HuH-7.5 (cell line): Measurements from ENCODE around the gene UBE3B.

ENCODE experiments used
- DNase-seq: peaks from one replicate; pipeline ENCODE4 v3.0.0; 2011; ENCODE audit warnings: low spot score

Gene UBE3B

DNA sequence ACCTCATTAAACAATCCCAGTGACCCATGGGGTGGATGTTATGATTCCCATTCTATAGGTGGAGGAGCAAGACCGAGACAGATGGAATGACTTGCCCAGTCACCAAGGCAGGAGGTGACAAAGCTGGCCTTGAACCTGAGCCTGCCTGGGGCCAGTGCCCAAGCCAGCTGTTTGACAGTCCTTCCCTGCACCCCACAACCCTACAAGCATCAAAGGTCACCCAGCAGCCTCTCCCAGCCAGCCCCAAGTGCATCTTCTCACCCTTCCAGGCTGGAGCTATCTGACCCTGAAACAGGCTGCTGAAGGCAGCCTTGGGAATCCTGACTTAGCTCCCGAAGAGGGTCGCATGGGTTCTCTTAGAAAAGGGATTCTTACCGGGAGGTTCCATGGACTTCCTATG lies 75.5 kb downstream of the UBE3B start:
- DNase-seq: no peak

DNA sequence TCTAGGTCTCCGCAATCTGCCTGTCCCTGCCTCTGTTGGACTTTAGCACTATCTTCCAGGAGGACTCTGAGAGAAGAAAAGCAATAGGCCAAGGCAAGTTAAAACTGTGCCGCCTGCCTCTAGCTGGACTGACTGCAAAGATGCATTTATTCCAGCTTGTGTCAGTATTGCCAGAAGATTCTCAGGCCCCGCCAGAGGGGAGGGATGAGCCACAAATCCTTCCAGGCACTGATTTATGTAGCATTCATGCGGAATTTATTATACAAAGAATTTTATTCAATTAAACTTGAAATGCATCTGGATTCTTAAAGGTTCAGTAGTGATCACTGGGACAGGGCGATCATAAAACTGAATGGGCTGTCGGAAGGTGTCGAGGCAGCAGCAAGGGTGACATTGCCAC lies 76.0 kb downstream of the UBE3B start:
- DNase-seq: no peak

DNA sequence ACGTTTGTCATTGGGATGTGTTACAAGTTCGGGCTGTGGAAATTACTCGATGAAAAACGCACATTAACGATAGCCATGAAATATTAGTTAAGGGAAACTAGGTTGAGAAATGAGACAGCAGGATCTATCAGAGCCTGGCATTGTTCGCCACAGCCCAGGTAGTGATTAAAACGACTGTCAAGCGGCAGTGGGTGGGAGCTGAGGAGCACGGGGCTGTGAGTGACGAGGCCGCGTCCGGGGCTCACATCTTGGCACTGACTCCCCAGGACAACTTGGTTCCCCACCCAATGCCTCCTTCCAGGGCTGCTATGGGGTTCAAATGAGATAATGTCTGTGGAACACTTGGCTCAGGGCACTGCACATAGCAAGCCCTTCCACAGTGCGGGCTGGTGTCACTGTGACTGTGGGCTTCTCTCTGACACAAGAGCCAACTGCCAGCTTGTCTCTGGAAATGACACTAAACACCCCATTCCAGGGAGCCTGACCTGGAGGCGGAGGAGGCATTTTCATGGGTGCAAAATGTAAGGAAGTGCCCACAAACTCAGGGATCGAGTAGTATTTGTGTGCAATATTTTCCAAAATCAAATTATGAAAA lies 76.6 kb downstream of the UBE3B start:
- DNase-seq: no peak

DNA sequence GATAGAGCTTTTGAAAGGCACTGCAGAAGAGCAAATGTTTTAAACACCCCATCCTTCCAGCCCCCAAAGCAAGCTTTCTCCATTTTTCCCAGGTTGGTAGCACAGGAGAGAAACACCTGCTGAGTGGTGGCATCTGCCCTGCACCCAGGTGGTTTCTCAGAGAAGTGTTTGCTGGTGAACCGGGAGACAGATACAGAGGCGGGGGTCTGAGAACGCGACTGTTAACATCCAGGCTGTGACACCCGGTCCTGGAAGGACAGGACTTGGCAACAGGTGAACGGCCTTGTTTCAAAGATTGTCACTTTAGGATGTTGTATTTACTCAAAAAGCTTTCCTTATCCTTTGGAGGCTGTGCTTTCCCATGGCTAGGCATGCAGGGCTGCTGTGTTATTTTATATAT lies 77.3 kb downstream of the UBE3B start:
- DNase-seq: no peak

DNA sequence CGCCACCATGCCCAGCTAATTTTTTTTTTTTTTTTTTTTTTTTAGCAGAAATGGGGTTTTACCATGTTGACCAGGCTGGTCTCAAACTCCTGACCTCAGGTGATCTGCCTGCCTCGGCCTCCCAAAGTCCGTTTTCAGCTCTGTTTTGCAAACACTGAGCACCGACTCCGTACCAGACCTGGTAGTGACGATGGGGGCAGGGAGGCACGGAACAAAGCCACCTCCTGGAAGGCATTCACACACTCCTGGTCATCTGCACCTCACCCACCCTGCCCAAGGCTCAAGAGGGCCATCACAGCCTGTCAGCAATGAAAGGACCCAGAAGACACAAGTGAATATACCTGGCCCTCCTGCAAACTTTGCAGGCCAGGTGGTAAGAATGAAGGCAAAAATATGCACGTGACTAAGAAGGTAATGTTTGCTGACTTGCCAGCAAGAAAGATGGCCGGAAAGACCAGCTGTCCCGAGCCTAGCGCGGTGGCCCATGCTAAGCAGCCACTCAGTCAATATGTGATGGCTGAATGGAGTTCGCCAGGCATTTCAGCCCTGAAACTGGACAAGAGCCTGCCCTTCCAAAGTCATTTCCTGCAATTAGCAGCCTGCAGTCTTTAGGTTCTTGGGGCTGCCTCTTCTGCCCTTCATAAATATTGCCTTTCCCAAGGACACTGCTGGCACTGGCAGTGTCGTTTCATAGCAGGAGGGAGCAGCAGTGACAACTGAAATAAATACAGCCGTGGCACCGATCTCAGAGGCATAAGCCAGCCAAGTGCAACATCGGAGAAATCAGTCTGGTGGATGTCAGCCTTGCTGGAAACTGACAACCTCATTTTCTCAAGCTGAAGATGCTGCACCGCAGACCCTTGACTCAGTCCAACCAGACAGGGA lies 78.2 kb downstream of the UBE3B start:
- no peak for DNase-seq

DNA sequence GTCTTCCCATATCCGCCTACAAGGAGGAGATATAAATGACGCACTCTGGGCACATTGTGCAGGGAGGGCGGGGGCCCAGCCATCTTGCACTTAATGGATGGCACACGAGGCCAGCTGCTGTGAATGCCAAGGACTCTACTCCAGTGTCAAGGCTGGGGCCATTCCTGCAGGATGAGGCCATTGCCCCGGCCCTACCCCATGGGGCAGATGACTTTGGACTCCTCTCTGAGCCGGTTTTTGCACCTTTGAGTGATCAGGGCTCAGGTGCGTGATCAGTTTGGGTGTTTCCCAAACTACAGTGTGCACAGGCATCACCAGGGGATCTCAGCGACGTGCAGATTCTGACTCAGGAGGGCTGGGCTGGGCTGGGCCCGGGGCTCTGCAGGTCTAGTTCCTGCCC lies 79.8 kb downstream of the UBE3B start:
- DNase-seq: no peak

DNA sequence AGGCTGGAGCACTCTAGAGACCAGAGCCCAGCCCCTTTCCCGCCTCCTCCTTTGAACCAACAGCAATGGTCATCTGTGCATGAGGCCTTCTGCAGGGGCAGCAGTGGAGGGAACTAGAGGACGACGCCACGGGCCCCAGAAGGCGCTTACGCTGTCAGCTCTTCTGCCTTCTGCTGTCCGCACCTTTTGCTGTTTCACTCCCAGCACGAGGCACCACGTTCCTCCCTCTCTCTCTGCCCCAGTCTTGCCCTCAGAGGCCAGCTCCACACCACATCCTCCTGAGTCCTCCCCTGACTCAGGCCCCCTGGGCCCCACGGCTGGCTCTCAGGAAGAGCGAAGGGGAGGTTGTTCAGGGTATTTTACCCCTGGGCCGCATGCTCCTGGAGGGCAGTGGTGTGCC lies 80.4 kb downstream of the UBE3B start:
- DNase-seq: no peak

DNA sequence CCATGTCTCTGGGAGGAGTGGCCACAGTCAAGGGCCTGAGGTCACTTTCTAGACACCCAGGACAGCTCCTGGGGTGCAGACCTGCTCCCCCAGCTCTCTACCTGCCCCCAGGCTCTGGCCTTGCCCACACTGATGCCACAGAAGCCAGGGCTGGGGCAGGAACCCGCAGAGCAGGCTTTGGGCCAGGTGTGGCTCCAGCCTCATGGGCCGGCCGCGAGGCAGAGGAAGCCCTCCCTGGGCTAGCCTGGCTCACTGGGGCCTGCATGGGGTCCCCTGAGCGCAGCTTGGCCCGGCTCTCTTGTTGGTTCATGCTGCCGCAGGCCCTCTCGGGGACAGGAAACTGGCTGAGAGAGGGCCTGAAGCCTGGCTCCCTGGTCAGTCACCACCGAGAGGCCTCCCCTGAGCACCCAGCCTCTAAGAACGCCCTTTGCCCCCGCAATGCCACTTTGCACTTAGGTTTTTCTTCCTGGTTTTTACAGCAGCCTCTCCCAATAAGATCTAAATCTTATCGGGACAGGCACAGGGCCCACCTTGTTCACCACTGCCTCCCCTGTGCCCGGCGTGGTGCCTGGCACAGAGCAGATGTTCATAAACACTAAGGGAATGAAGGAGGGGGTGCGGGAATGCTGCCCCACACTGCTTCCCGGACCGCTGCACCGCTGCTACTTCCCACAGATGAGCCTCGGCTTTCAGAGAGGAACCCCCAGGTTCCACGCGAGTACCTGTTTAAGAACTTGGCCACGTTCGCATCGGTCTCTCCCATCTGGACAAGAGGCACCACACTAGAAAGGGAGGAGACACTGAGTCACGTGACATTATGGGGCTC lies 81.2 kb downstream of the UBE3B start:
- no peak for DNase-seq

DNA sequence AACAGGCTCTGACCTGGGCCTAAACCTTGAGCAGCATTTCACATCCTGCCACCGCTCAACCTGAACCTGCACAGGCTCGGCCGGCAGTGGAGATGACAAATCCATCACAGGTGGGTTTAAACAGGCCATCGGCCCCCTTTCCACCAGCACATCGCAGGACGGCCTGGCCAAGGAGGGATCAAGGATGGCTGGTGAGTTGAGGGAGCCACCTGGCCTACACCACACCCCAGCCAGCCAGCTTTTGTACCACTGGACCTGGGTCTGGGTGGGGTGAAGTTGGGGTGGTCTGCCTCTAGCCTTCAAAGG lies 81.7 kb downstream of the UBE3B start:
- DNase-seq: no peak

DNA sequence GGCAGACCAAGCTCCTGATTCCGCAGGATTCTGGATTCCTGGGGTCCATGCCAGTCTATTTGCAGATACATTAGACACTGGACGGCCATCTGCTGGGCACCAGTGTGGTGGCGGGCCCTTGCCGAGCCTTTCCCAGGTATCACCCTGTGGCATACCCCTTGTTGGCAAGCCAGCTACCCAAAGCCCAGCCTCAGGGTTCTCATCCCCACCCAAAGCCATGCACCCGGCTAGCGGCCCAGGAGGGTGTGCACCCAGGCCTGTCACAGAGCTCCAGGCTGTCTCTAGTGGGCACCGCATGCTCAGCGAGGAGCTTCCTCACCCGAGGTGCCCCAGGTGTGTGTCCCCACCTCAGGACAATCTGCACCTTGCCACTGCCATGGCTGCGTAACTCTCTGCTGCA lies 82.2 kb downstream of the UBE3B start:
- no peak for DNase-seq

DNA sequence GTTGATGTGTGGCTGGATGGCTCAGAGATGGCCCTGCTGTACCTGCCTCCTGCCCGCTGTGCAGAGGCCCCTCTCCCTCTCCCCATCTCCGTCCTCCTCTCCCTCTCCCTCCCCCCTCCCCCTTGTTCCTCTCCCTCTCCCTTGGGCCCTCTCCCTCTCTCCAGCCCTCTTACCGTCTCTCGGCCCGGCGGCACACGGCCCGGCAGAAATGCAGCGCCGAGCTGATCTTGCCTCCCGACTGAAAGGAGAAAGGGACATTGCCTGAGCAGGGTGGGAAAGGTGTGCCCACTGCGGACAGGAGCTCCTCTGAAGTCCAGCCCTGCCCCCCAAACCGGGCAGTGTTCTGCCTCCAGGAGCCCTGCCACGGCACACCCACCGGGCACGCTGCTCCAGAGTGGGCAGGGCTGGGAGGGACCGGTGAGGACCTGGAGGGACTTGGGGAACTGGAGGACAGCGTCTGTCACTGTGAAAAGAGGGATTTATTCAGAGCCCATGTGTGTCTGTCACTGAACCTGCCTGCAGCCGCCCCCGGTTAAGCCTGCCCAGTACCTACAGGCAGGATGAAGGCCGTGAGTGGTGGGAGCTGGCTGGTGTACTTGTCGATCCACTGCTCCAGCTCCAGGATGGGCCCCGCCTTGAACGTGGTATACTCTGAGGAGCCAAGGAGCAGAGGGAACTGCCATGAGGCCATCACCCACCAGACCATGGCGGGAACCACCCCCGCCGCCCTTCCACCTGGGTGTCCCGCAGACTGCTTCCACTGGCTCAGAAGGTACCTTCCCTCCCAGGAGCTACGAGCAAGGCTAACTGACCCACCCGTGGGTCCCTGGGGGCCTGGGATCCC lies 83.7 kb downstream of the UBE3B start:
- no peak for DNase-seq

DNA sequence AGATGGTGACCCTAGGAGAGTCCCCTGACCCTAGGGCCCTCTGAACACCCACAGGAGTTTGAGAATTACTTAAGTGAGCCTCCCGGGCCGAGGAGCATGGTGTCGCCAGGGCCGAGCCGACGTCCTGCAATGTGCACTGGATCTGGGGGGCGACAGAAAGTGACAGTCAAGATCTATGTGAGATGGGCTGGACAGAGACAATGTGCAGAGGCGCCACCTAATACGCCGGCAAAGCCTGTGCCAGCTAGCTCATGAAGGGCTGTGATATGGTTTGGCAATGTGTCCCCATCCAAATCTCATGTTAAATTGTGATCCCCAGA lies 84.2 kb downstream of the UBE3B start:
- no peak for DNase-seq

DNA sequence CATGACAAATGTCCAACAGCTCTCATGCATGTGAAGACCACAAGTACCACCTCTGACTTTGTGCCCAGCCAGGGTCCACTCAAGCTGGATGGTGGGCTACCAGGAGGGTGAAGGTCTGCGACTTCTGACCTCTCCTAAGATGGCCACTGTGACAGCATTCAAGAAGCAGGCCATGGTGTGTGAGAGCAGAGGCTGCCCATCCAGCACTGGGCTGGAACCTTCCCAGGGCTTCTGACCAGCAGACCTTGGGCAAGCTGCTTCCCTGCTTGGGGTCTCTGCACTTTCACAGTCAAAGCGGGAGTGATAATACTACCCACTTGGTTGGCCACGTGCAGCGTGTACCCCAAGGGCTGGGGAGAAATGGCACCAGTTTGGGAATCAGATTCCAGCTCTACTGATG lies 85.4 kb downstream of the UBE3B start:
- DNase-seq: no peak

DNA sequence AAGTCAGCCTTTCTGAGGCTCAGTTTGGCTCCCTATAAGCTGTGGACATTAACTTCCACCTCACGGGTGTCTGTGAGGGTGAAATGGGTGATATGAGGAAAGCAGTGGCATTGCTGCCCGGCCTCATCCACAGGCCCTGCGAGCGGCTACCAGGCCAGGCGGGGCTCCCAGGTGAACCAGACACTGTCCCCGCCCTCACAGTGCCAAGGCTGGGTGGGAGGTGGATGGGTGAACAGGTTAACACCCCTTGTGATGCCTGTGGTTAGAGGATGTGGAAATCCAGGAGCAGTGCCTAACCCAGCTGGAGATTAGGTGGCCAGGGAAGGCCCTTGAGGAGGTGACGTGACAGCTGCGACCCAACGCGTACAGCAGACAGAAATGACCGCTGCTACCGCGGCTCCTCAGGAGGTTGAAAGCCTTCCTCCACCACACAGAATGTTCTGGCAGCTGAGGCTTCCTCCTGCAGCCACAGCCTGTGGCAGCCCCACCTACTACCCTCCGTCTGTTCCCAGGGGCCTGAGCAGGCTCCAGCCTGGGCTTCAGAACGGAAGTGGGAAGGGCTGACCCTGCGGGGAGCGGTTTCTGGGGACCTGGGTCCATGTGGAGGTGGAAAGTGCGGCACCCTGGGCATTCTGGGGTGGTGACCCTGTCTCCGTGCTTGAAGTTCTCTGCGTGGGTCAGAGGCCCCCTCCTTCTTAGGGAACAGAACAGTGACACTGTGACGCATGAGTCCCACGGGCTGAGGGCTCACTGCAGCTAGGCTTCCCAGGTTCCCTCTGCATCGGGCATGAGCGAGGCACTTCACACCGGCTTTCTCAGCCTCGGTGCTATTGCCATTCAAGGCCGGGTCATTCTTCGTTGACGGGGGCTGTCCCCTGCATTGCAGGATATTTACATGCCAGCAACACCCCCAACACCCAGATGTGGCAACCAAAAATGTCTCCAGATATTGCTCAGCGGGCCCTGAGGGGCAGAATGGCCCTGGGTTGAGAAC lies 86.2 kb downstream of the UBE3B start:
- DNase-seq: no peak

DNA sequence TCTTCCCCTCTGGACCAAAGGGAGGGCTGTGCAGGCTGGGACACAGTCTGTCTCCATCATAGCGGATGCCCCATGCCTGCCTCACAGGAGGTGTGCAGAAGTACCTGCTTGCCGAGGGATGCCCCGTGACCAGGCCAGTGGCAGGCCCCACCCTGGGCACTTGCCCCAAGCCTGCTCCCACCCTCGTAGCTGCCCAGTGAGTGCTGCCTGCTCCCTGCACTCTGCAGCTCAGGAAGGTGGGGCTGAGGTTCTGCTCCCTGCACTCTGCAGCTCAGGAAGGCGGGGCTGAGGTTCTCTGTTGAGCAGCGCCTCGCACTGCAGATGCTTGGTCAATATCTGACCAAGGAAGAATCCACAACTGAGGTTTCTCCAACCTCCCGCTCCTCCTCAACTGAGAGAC lies 89.0 kb downstream of the UBE3B start:
- no peak for DNase-seq

DNA sequence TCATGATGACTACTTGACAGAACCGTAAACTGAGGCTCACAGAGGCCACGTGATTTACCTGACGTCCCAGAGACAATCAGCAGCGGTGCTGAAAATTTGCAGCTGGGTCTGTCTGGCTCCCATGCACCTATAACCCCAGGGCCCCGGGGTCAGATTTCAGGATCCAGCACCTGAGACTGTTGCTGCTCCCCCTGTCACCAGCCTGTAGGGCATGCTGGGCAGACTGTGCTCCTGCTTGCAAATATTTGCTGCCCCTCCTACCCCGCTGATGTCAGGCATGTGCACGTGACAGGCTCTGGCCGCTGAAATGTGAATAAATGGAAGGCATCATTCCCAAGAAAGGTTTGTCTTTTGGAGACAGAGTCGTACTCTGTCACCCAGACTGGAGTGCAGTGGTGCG lies 89.9 kb downstream of the UBE3B start:
- DNase-seq: no peak

DNA sequence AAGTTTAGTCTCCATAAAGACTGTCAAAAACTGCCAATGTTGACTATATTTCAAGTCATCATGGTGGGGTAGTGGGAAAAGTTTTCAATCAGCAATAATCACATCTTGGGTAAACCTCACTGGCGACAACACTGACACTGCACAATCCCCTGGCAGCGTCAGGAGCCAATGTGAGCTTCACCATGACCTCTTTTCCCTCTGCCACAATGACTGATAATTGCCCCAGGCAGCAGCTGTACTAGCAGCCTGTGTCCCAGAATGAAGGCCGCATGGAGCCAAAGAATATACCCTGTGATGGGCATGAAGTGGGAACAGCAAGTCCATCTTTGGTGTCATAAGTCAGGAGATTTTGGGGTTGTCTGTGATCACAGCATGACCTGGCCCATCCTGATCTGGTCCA lies 90.5 kb downstream of the UBE3B start:
- no peak for DNase-seq

DNA sequence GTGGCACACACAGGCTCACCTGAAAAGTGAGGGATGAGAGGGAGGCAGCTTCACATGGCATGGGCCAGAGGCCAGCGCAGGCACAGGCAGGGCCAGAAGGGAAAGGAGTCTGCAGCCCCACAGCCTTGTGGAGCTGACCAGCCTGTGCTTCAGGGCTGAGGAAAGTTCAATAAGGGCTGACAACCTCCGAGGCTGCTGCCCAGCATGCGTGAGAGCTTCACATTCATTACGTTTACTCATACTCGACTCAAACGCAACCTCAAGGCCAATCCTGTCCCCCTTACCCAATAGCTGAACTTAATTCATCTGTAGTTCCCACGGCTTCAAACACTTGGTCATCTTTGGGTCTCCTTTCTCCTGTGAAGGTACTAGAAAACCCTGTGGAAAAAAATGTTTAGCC lies 91.1 kb downstream of the UBE3B start:
- no peak for DNase-seq

DNA sequence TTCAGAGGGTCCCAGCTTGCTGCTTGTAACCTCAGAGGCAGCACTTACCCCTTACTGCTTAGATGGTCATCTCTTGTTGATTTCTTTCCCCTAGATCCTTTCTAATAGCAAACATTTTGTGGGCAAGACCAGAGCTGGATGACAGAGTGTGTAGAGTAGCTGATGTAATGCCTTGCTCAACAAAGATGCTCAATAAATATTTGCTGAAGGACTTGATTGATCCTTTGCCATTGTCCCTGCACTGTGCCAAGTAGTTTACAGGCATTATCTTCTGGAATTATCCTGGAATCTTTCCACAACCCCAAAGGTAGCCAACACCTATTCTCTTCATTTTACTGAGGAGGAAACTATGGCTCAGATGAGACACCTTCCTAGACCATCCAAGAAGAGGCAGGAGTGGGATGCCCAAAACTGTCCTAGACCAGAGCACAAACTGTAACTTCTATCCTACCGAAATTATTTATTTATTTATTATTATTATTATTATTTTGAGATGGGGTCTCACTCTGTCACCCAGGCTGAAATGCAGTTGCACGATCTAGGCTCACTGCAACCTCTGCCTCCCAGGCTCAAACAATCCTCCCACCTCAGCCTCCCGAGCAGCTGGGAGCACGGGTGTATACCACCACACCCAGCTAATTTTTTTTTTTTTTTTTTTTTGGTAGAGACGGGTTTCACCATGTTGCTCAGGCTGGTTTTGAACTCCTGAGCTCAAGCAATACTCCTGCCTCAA lies 94.5 kb downstream of the UBE3B start:
- DNase-seq: no peak

DNA sequence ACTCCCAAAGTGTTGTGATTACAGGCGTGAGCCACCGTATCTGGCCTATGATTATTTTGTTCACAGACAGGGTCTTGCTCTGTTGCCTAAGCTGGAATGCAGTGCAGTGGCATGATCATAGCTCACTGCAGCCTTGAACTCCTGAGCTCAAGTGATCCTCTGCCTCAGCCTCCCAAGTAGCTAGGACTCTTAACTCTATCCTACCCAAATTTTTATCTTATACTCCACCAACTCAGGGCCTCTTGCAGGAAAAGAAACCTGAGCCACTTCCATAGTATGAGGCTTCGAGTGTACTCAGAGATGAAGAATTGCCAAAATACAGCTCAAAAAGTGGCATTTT lies 95.0 kb downstream of the UBE3B start:
- no peak for DNase-seq
